Measurements from ENCODE around the gene KIF5C.

KIF5C gene

DNA sequence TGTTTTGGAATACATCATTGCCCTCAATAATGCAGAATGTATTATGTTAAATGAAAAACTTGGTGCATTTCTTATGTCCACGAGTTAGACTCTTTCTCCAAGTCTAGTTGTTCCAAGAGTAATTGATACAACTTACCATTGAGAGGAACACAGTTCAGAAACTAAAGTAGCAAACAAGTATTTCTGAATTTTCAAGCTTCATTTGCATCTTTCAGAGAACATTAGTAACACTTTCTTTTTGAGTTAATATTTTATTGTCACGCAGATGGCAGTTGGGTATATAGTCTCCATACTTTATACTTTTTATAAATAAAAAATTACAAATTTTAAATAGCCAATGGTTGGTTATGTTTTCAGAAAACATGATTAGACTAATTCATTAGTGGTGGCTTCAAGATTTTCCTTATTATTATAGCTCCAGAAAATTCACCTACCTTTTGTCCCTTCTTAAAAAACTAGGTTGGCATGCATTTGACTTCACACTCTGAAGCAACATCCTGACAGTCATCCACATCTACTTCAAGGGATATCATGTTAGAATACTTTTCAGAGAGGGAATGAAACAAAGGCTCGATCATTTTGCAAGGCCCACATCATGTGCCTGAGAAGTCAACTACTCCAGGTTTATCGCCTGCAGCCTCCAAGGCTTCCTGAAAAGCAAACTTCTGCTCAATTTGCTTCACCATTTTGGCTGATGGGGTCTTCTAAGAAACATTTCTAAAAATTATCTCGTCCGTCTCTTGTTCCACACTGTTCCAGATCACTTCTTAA lies 193.4 kb downstream of the KIF5C start:
- Histone ChIP-seq H3K9me3 (ENCODE audit: control insufficient read depth in 1 of 2, low read length in 2 of 2) (no peaks in the 10 kb centered on the region), H3K36me3 (ENCODE audit: control insufficient read depth in 1 of 2, insufficient read depth in 2 of 2, low read length in 2 of 2) (no peaks in the 10 kb centered on the region), H3K27me3 (ENCODE audit: low read depth, low read length) (no peaks in the 10 kb centered on the region), H3K4me3 (ENCODE audit: low read depth in 1 of 2, low read length in 2 of 2) (no peak overlapping the region), H3K4me1 (ENCODE audit: control insufficient read depth in 1 of 2, insufficient read depth in 2 of 2, low read length in 2 of 2) (peaks cover 0 to 10% of the 10 kb centered on the region in 2 donors), H3K27ac (ENCODE audit: low read length) (no peak overlapping the region)

- H3K36me3 ChIP-seq (ENCODE audit: control insufficient read depth in 1 of 2, insufficient read depth in 2 of 2, low read length in 2 of 2) = no peaks in the 10 kb centered on the region
- H3K9me3 ChIP-seq (ENCODE audit: control insufficient read depth in 1 of 2, low read length in 2 of 2) = no peaks in the 10 kb centered on the region
- no peak overlapping the region for H3K4me3 ChIP-seq (ENCODE audit: low read depth in 1 of 2, low read length in 2 of 2)
- H3K4me1 ChIP-seq (ENCODE audit: control insufficient read depth in 1 of 2, insufficient read depth in 2 of 2, low read length in 2 of 2) = peaks cover 0 to 10% of the 10 kb centered on the region in 2 donors
- no peak overlapping the region for H3K27ac ChIP-seq (ENCODE audit: low read length)
- H3K27me3 ChIP-seq (ENCODE audit: low read depth, low read length) = no peaks in the 10 kb centered on the region
Measured at GRCh38 chr2:149068996-149069888, 194.2 kb downstream of the KIF5C start.

GRCh38 chr2:149070681-149071320 lies 195.8 kb downstream of the KIF5C start:
- Histone ChIP-seq H3K36me3 (ENCODE audit: control insufficient read depth in 1 of 2, insufficient read depth in 2 of 2, low read length in 2 of 2) (no peaks in the 10 kb centered on the region), H3K4me1 (ENCODE audit: control insufficient read depth in 1 of 2, insufficient read depth in 2 of 2, low read length in 2 of 2) (peaks cover 0 to 10% of the 10 kb centered on the region in 2 donors), H3K9me3 (ENCODE audit: control insufficient read depth in 1 of 2, low read length in 2 of 2) (no peaks in the 10 kb centered on the region), H3K4me3 (ENCODE audit: low read depth in 1 of 2, low read length in 2 of 2) (no peak overlapping the region), H3K27ac (ENCODE audit: low read length) (no peak overlapping the region), H3K27me3 (ENCODE audit: low read depth, low read length) (no peaks in the 10 kb centered on the region)

DNA sequence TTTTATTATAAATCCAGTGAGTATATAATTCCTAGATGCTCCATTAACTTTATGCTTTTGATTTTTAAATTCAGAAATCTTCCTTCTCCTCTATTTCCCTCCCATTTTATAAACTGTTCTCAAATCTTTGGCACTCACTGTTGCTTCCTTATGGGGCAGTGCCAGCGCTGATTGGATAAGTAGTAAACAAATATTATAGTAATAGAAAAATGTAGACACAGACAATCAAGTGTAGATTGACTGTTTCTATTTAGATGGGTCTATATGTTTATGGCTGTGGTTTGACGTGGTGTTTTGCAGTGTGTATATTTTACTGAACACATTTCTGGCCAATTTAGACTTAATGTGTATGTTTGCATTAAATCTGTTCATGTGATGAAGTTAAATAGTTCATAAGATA lies 200.1 kb downstream of the KIF5C start:
- Histone ChIP-seq H3K36me3 (ENCODE audit: control insufficient read depth in 1 of 2, insufficient read depth in 2 of 2, low read length in 2 of 2) (no peaks in the 10 kb centered on the region), H3K4me1 (ENCODE audit: control insufficient read depth in 1 of 2, insufficient read depth in 2 of 2, low read length in 2 of 2) (peaks cover 0 to under 1% of the 10 kb centered on the region in 2 donors), H3K27me3 (ENCODE audit: low read depth, low read length) (no peaks in the 10 kb centered on the region), H3K9me3 (ENCODE audit: control insufficient read depth in 1 of 2, low read length in 2 of 2) (no peaks in the 10 kb centered on the region), H3K4me3 (ENCODE audit: low read depth in 1 of 2, low read length in 2 of 2) (no peak overlapping the region), H3K27ac (ENCODE audit: low read length) (no peak overlapping the region)

DNA sequence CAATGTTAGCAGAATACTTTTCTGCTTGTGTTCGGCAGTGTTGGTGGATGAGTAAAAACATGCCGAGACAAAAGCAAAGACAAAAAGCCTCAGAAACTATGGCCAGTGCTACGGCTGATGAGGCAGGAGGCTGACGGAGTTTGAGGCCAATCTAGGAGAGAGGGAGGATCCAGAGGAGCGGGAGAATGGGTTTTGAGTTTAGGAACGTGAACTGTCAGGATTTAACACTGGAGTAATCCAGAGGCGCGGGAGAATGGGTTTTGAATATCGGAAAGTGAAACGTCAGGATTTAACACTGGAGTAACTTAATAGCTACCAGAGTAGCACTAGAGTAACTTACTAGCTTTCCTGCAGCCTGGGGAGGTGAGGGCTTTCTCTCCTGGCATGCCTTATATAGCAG lies 200.8 kb downstream of the KIF5C start:
- H3K27me3 ChIP-seq (ENCODE audit: low read depth, low read length) = no peaks in the 10 kb centered on the region
- peak overlapping the region in 1 of 2 donors; percentile 15 for H3K4me3 ChIP-seq (ENCODE audit: low read depth in 1 of 2, low read length in 2 of 2)
- no peaks in the 10 kb centered on the region for H3K4me1 ChIP-seq (ENCODE audit: control insufficient read depth in 1 of 2, insufficient read depth in 2 of 2, low read length in 2 of 2)
- H3K27ac ChIP-seq (ENCODE audit: low read length) = no peak overlapping the region
- no peaks in the 10 kb centered on the region for H3K9me3 ChIP-seq (ENCODE audit: control insufficient read depth in 1 of 2, low read length in 2 of 2)
- H3K36me3 ChIP-seq (ENCODE audit: control insufficient read depth in 1 of 2, insufficient read depth in 2 of 2, low read length in 2 of 2) = no peaks in the 10 kb centered on the region

All from muscle layer of duodenum (tissue), 2 donors.